HL-60 (cell line): Measurements from ENCODE around the gene ZNF563.

Source experiments
- DNase-seq, 2 experiments: peaks; one replicate each; pipeline ENCODE4 v3.0.0-alpha.2; 2010 to 2020; ENCODE audit warnings: low read depth in 1 of 2, low spot score in 1 of 2
- H3K27ac ChIP-seq: fragments of 250-450 bp; sonication (Bioruptor Pico); replicated peaks from 2 replicates; pipeline ENCODE4 v1.5.1; 2020; ENCODE audit warnings: mild to moderate bottlenecking, moderate library complexity
- H3K27me3 ChIP-seq: fragments of 250-450 bp; sonication (Bioruptor Pico); 2 replicates; pipeline ENCODE4 v1.5.1; 2021; ENCODE audit warnings: mild to moderate bottlenecking, moderate library complexity; ENCODE audit not compliant: insufficient read depth, poor library complexity, severe bottlenecking
- H3K4me3 ChIP-seq: replicated peaks from 2 replicates; pipeline ENCODE4 v1.5.1; 2011; ENCODE audit warnings: mild to moderate bottlenecking, control low read depth, low read length; ENCODE audit not compliant: insufficient read depth
- CTCF ChIP-seq: IDR thresholded peaks from one replicate; pipeline ENCODE4 v1.5.1; 2011; ENCODE audit warnings: low read length, control low read depth, inconsistent platforms; ENCODE audit not compliant: insufficient read depth
- GABPA ChIP-seq: IDR thresholded peaks from 2 replicates; pipeline ENCODE4 v1.6.1; 2012; ENCODE audit warnings: low read depth
- POLR2AphosphoS5 ChIP-seq: IDR thresholded peaks from 2 replicates; pipeline ENCODE4 v1.6.1; 2012; ENCODE audit warnings: low read depth
- REST ChIP-seq: IDR thresholded peaks from 2 replicates; pipeline ENCODE4 v1.6.1; 2012; ENCODE audit warnings: low read depth; ENCODE audit not compliant: insufficient replicate concordance
- SPI1 ChIP-seq: IDR thresholded peaks from 2 replicates; pipeline ENCODE4 v1.6.1; 2012; ENCODE audit warnings: low read depth, mild to moderate bottlenecking, borderline replicate concordance

The ZNF563 gene

GRCh38 chr19:12278713-12279112, 54.7 kb downstream of the ZNF563 start:
- no peak overlapping the region for H3K27ac ChIP-seq
- H3K4me3 ChIP-seq, result no peak overlapping the region
- no peak for TF ChIP-seq GABPA
- TF ChIP-seq SPI1, result no peak
- TF ChIP-seq REST, result no peak
- no peak for TF ChIP-seq POLR2AphosphoS5
- no peak for TF ChIP-seq CTCF
- H3K27me3 ChIP-seq, result no peaks in the 10 kb centered on the region
- no peak for DNase-seq

- TF ChIP-seq GABPA, result no peak
- no peak overlapping the region for H3K4me3 ChIP-seq
- no peak overlapping the region for H3K27ac ChIP-seq
- H3K27me3 ChIP-seq, result no peaks in the 10 kb centered on the region
- no peak for DNase-seq
Measured at GRCh38 chr19:12272980-12273901, 60.2 kb downstream of the ZNF563 start.

GRCh38 chr19:12272386-12272785, 61.0 kb downstream of the ZNF563 start:
- Histone ChIP-seq H3K4me3 (no peak overlapping the region), H3K27me3 (no peaks in the 10 kb centered on the region), H3K27ac (no peak overlapping the region)
- TF ChIP-seq REST, result no peak
- no peak for TF ChIP-seq POLR2AphosphoS5
- TF ChIP-seq SPI1, result no peak
- TF ChIP-seq GABPA, result no peak
- TF ChIP-seq CTCF, result no peak
- DNase-seq, result no peak

GRCh38 chr19:12270854-12271253, 62.6 kb downstream of the ZNF563 start:
- Histone ChIP-seq H3K27ac (no peak overlapping the region), H3K27me3 (no peaks in the 10 kb centered on the region), H3K4me3 (no peak overlapping the region)
- no peak for DNase-seq
- TF ChIP-seq REST, result no peak
- TF ChIP-seq CTCF, result no peak
- TF ChIP-seq SPI1, result no peak
- TF ChIP-seq GABPA, result no peak
- no peak for TF ChIP-seq POLR2AphosphoS5
